ENCODE data around the gene PIK3R5.
"Not testable (repeated sequence)": the region's sequence is repeated elsewhere in the genome, so short reads cannot be mapped to it uniquely, and the experiment has no call there.

The PIK3R5 gene

DNA sequence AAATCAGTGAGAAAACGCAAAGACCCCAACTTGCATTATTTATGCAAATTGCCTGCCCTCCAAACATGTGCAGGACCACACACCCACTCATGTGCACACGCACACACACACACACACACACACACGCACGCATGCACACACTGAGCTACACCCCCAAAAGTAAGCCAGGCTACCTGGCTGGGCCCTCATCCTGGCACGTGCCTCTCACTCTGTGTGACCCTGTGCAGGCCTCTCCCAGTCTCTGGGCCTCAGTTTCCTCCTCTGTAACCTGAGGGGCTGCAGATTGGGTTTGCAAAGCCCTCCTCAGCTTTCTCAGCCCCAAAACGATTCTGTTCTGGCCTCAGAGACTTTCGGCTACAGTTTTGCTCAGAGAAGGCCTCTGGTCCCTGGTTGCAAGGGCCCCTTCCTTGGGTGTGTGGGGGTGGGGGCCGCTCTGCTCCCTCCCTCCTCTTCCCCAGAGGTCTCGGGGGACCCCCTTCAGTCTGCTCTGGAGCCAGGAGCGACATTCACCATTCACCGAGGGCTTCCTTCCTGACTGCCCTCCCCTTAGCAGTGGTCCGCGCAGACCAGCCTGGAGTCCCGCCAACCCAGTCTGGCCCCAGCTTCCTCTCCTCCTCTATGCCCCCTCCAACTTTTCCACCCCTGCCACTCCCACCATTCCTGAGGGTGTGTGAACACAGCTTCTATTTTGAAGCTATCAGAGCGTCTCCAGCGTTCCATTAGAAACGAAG, 92.6 kb downstream of the PIK3R5 start:
- DNase-seq: no peak

DNA sequence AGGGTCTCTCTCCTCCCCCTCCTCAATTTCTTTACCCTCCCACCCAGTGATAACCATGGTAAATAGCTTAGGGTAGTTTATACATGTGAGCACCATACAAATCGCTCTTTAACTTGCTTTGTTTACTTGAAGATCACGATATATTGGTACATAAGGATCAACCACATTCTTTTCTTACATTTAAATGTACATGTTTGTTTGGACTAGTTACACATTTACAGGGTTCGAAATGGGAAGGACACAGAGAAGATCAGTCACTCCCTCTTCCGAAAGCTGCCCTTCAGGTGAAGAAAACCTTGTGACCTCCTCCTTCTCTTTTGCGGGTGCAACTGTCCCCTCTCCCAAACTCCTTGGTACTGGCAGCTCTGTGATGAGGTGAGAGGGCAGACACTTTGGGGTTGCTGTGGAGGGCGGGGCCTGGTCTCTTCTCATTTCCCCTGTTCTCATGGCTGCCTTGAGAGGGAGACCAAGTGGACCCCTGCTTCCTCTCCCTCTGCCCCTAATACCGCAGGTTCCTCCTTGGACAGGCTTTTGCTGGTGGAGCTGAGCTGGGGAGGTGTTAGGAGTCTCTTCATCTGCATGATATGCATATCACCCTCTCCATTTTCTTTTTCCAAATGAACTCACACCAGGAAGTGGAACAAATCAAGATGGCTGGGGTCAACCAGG, 93.3 kb downstream of the PIK3R5 start:
- DNase-seq: no peak

GRCh38 chr17:8871081-8871581, 94.4 kb downstream of the PIK3R5 start:
- no peak for DNase-seq

DNA sequence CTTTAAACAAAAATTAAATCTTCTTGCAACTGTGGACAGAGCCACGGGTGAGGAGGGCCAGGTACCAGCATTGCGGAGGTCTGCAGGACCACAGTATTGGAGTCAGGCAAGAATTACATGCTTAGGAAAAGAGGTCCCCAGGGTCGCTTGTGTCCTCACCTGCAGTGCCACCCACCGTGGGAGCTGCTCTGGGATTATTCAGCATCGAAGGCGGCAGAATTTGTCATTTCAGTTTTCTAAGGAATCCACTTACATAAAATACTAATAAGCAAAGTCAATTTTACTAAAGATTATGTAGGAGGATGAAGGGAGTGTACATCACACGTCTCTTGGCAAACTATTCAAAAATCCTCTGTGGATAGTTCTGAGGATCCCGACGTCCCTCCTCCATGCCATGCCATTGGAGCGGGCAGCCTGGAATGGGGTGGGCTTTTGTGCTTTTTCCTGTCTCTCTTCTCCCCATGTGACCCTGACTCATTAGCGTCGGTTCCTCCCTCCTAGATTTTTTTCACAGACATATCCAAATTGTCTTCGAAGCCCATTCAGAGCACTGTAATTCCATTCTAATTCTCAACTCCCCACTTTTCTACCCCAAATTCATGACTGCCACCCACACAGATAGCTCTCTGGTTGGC, 95.0 kb downstream of the PIK3R5 start:
- DNase-seq: no peak

- no peak for DNase-seq
Observed at GRCh38 chr17:8869114-8869815, 96.2 kb downstream of the PIK3R5 start.

DNA sequence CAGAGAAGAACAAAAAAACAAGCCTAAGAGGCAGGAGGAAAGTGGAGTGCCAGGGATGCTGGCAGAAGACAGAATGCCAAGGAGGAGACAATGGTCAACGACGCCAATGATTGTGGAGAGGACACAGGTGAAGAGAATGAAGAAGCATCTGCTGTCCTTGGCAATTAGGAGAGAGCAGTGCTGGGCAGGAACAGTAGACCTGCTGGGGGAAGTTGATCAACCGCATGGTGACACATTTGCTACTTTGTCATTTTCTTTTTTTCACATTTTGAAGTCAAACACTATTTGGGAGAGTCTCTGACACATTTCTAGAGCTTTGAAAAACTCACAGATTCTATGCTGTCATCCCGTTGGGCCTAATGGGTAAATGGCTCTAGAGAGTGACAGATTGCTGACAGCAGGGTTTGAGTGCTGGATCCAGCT, 97.0 kb downstream of the PIK3R5 start:
- no peak for DNase-seq

DNA sequence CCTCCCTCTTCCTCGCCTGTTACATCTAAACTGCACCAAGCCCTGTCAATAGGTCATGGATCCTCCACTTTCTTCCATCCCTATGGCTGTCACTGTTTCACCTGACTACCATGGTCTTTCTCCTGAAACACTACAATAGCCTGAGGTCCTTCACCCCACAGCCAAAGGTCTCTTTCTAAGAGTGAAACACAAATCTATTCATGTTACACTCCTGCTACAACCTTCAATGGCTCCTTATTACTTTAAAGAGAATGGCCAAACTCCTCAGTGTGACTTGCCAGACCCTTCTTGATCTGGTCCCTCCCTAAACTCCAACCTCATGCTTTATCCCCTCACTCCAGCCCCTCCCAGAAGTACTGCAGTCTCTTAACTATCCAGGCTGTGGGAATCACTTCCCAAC, 97.4 kb downstream of the PIK3R5 start:
- DNase-seq: no peak

DNA sequence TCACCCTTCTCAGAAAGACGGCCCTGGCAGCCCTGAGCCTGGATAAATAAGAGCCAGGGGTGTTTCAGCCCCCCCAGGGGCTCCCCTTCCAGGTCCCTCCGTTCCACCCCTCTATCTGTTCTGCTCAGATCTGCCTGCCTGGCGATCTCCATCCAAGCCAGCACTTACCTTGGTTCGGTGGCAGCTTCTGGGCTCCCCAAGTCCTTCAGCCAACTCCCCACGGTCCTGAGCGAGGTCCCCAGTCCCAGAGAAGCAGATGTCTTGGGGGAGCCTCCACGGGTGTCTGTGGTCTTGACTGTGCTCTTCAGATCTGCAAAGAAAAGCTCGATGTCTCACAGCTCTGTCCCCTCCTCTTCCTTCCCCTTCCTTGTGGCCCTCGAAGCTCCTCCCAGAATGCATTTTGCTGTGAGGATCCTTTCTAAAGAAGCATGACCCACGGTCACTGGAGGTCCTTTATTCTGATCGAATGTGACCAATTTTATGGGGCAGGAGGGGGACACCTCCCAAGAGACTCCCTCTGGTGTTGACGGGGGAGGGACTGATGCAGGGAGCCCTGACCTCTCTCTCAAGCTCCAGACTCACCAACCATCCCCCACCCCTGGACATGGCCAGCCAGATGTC, 98.0 kb downstream of the PIK3R5 start, which contains the start of gene PIK3R6:
TSS of gene PIK3R6 (minus strand) at position 314 of the 621 bp plus-strand sequence. CDS start 17,880 bp downstream, outside the sequence.
- DNase-seq: no peak

GRCh38 chr17:8865811-8866210, 99.7 kb downstream of the PIK3R5 start:
- no peak for DNase-seq

- no peak for DNase-seq
Observed at GRCh38 chr17:8865385-8865784, 100.1 kb downstream of the PIK3R5 start.

DNA sequence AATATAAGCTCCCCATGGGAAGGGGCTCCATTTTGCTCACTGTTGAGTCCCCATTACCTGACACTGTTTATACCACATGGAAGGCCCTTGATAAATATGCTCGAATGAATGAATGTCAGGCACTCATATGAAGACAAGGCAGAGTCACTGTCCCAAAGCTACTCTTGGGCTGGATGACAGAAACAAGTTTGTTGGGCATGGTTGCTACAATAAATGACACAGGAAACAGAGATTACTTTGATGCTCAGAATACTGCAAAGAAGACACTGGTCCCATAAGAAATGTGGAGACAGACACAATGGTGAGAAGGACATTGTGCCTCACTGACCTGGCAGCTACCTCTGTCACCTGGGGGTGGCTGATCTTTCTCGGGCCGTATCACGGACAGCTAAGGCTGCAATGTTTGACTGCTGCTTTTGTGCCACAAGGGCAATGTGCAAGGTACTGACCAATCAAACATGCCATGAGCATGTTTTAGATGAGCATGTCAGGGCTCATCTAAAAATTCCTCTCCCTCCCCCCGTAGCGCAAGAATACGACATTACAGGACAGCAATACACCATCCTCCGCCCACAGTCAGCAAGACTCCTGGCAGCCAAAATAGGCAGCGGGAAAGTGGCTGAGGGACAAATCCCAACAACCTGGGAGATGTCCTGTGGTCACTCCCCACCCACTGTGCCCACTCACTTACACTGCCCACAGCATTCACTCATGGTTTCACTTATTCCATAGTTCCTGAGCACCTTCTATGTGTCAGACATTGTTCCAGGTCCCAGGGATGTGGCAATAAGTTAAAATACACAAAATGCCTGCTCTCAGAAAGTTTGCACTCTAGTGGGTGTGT, 103.1 kb downstream of the PIK3R5 start:
- no peak for DNase-seq

- DNase-seq: no peak
Observed at GRCh38 chr17:8861495-8862181, 103.9 kb downstream of the PIK3R5 start.

DNA sequence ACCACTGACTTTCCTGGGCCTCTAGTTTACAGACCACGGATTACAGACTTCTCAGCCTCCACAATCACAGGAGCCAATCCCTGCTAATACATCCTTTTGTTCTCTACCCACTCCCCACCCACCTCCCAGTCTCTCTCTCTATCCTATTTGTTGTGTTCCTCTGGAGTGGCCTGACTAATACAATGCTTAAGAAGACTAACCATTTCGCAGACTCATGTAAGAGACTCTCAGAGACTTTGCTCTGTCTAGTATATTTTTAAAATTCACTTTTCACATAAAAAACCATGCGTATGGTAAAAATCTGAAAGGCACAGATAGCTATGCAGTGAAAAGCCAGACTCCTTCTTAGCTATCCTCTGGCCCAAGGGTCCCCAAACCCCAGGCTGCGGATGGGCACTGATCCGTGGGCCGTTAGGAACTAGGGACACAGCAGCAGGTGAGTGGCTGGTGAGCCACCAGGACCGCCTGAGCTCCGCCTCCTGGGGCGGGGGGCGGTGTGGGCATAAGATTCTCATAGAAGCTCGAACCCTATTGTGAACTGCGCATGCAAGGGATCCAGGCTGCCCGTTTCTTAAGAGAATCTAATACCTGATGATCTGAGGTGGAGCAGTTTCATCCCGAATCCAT, 105.6 kb downstream of the PIK3R5 start:
- DNase-seq: no peak

DNA sequence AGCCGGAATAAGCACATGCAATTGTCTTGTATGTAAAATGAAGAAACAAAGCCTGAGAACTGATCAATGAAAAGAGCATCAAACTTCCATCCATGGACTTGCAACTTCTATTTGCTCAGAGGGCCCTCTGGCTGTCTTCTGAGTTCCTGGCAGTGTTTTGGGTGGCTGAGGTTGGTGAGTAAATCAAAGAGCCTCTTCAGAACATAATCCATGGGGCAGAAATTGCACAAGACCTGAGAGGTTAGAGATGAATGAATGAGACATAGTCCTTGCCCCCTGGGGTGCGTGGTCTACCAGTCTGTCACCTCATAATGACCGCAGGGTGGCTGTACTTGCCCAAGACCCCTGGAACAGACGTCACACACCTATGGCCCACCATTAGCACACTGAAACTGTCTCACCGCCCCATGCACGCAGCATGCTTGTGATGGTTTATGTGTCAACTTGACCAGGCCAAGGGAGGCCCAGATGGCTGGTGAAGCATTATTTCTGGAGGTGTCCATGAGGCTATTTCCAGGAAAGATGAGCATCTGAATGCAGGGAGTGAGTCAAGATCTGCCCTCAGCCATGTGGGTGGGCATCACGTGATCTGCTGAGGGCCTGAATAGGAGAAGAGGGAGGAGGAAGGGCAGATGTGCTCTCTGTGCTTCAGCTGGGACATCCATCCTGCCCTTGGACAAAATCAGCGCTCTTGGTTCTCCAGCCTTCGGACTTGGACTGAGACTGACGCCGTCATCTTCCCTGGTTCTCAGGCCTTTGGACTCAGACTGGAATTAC, 106.3 kb downstream of the PIK3R5 start:
- DNase-seq: no peak

GRCh38 chr17:8857919-8858318, 107.6 kb downstream of the PIK3R5 start:
- no peak for DNase-seq

DNA sequence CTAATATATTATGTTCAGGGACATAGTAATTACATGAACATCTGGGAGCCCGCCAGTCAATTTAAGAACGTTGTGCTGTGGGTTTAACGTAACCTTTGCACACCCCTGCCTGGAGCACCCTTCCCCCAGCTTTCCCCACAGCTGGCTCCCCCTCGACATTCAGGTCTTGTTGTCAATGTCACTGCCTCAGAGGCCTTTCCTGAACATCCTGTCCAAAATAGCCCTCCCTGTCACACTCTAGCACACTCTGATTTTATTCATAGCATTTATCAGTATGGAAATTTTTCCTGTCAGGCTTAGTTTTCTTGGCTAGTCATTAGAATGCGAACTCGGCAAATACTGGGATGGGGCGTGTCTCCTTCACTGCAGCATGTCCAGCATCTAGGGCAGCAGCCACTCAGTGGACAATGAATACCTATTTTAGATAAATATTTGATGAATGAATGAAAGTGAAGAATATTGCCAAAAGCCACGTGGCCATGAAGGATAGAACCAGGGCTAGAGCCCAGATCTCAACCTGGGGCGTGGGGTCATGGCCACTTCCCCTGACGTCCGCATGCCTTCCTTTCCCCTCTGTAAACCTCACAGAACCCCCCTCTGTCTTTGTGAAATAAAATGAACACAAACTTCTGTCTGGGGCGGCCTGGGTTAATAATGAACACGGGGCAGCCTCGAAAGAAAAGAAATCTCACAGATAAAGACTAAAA, 108.5 kb downstream of the PIK3R5 start:
- DNase-seq: no peak

GRCh38 chr17:8856205-8856603, 109.3 kb downstream of the PIK3R5 start:
- DNase-seq: not testable (repeated sequence)

DNA sequence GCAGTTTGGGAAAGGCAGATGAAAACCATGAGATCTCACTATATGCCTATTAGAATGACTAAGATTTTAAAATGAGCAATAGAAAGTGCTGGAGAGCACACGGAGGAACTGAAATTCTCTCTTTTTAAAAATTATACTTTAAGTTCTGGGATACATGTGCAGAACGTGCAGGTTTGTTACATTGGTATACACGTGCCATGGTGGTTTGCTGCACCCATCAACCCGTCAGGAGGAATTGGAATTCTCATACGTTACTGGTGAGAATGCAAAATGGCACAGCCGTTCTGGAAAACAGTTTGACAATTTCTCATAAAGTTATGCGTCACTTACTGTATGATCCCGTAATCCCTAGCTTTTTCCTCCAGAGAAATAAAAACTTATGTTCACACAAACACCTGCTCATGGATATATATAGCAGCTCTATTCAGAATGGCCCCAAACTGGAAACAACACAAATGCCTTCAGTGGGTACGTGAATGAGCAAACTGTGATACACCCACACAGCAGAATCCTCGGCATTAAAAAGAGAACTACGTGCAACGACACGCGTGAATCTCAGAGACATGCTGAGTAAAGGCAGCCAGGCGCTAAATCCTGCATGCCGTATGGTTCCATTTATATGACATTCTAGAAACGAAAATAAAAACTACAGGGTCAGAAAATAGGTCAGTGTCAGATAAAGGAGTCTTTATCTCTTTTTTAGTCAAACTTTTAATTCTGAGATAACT, 109.9 kb downstream of the PIK3R5 start:
- no peak for DNase-seq
